ENCODE measurements around the gene CYP3A7. TPM values are rescaled to one million over a fixed set of nuclear protein-coding genes. Genes with fewer than 3 reads are reported as not detected.
"Not testable (repeated sequence)": the region's sequence is repeated elsewhere in the genome, so short reads cannot be mapped to it uniquely, and the experiment has no call there.

The CYP3A7 gene
- total RNA-seq, 6 donors from 2014 or later: 0.69 to 1.7 (median 1.1) TPM; not detected in 1

- TF ChIP-seq, protein P1, sequence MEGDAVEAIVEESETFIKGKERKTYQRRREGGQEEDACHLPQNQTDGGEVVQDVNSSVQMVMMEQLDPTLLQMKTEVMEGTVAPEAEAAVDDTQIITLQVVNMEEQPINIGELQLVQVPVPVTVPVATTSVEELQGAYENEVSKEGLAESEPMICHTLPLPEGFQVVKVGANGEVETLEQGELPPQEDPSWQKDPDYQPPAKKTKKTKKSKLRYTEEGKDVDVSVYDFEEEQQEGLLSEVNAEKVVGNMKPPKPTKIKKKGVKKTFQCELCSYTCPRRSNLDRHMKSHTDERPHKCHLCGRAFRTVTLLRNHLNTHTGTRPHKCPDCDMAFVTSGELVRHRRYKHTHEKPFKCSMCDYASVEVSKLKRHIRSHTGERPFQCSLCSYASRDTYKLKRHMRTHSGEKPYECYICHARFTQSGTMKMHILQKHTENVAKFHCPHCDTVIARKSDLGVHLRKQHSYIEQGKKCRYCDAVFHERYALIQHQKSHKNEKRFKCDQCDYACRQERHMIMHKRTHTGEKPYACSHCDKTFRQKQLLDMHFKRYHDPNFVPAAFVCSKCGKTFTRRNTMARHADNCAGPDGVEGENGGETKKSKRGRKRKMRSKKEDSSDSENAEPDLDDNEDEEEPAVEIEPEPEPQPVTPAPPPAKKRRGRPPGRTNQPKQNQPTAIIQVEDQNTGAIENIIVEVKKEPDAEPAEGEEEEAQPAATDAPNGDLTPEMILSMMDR (IDR thresholded peaks at IDR 0.05): no peak
- TF ChIP-seq POLR2A (IDR thresholded peaks at IDR 0.05) (no peak), POLR2AphosphoS5 (IDR thresholded peaks at IDR 0.05) (no peak), EP300 (IDR thresholded peaks at IDR 0.05) (no peak)
These were observed 6.4 kb upstream of the CYP3A7 start for GRCh38 chr7:99741441-99741795.

DNA sequence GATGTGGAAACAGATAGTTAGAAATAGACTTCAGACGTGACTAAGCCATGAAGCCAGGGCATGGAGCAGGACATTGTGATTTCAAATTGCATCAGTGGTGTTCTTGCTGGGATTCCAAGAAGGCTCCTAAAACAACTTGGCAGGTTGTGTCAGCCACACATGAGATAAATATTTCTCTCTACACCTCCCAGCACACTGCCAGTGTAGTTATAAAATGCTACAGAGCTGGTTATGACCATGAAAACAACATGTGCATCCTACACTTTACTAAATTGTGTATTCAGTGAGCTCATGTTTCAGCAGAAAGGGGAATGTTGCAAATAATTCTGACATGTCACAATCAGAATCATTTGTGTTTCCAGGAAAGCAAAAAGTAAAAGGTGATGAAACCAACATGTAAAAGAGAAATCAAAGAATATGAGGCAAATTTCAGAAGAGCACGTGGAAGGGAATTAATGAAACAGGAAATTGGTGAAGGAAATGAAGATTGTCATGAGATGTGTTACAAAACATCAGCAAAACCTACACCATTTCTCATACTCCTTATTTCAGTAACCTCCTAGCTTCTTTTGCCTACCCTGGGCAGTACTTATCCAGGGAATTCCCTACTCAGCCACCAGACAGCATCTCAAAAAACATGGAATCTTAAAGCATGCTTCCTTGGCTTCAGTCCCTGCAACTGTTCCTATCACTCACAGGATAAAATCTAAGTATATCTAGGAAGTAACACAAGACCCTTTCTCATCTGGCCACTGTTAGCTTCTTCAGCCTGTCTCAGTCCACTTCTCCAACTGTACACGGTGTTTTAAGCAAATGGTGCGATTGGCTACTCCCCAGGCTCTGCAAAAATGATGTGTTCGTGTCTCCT lies 5.8 kb upstream of the CYP3A7 start:
- TF ChIP-seq POLR2AphosphoS5 (IDR thresholded peaks at IDR 0.05): peak in 1 of 2 donors; percentile 43
- TF ChIP-seq POLR2A (IDR thresholded peaks at IDR 0.05): no peak
- Histone ChIP-seq H3K4me3 (no peak overlapping the region), H3K4me1 (peaks cover 0 to 3% (median 0%) of the 10 kb centered on the region in 4 donors), H3K27ac (peak overlapping the region in 1 of 4 donors; percentile 9), H3K27me3 (no peaks in the 10 kb centered on the region), H3K36me3 (no peaks in the 10 kb centered on the region), H3K9me3 (no peaks in the 10 kb centered on the region)
- WGBS, 2 donors: 71 to 73% methylated on average over 5 of the region's 5 CpGs
- ATAC-seq (ENCODE audit: low FRiP score in 2 of 2) (peak; percentile 66 to 77), DNase-seq (no peak)

More at GRCh38 chr7:99741441-99741795, 6.4 kb upstream of the CYP3A7 start:
- H3K4me3 ChIP-seq: no peak overlapping the region
- H3K27me3 ChIP-seq: no peaks in the 10 kb centered on the region
- H3K36me3 ChIP-seq: no peaks in the 10 kb centered on the region
- ATAC-seq (ENCODE audit: low FRiP score in 2 of 2) (no peak), DNase-seq (no peak)
- H3K27ac ChIP-seq: peak overlapping the region in 1 of 4 donors; percentile 9
- H3K9me3 ChIP-seq: no peaks in the 10 kb centered on the region
- H3K4me1 ChIP-seq: peaks cover 0 to 3% (median 0%) of the 10 kb centered on the region in 4 donors
- WGBS, 2 donors: 91 to 100% methylated on average over 2 of the region's 2 CpGs

DNA sequence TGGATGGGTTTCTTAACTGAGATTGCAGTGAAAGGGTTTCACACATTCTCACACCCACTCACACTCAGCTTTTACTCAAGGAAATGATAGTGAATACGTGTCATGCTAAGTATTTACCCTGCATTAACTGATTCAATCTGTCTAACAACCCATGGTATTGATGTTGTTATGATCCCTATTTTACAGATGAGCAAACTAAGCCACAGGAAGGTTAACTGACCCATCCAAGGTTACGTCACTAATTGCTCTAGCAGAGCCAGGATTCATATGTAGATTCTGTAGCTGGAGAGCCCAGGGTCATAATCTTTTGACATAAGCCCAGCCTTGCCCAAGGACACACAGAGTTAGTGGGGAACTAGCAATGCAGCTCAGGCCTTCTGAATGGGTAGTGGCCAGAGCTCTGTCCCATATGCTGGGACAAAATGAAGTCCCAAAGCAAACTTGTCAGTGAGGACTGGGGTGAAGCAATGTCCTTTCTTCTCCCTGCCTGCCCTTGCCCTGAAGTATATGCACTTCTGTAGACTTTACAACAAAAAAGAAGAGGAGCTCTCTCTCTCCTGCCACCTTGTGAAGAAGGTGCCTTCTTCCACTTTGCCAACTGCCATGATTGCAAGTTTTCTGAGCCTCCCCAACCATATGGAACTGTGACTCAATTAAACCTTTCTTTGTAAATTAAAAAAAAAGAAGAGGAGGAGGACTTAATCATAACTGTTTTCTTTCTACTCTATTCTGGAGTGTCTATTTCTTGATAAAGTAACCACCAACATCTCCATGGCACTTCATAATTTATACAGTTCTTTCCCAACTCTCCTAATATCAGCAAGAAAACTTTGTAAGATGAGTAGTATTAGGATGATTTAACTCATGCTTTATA lies 4.9 kb upstream of the CYP3A7 start:
- no peaks in the 10 kb centered on the region for H3K36me3 ChIP-seq
- H3K4me1 ChIP-seq: peaks cover 0 to 3% (median 0%) of the 10 kb centered on the region in 4 donors
- no peaks in the 10 kb centered on the region for H3K27me3 ChIP-seq
- ATAC-seq (ENCODE audit: low FRiP score in 2 of 2) (peak in 1 of 2 donors; percentile 28), DNase-seq (no peak)
- 88 to 97% methylated on average over 2 of the region's 2 CpGs for WGBS, 2 donors
- H3K27ac ChIP-seq: no peak overlapping the region
- no peaks in the 10 kb centered on the region for H3K9me3 ChIP-seq
- no peak overlapping the region for H3K4me3 ChIP-seq
- TF ChIP-seq, protein P1 (IDR thresholded peaks at IDR 0.05): no peak
- TF ChIP-seq EP300 (IDR thresholded peaks at IDR 0.05): no peak
- no peak for TF ChIP-seq POLR2A (IDR thresholded peaks at IDR 0.05)
- TF ChIP-seq POLR2AphosphoS5 (IDR thresholded peaks at IDR 0.05): no peak

DNA sequence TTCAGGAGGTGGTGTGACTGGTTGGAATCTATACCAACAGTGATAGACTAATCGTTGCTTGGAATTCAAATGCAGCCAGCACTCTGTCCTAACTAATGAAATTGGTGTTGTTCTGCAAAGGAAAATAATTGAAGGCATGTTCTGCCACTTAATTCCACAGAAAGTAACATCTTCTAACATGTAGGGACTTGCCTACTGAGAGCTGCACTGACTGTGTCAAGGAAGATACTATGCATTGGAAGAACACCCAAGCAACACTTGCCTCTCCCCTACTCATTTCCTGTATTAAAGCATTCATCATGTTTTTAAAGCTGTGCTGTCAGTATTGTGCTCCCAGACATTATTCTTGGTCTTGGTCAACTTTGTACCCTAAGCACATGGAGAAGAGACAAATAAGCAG lies 2.7 kb upstream of the CYP3A7 start:
- Histone ChIP-seq H3K36me3 (no peaks in the 10 kb centered on the region), H3K27ac (no peak overlapping the region), H3K4me3 (no peak overlapping the region), H3K4me1 (peaks cover 0 to 3% (median 0%) of the 10 kb centered on the region in 4 donors), H3K9me3 (no peaks in the 10 kb centered on the region), H3K27me3 (no peaks in the 10 kb centered on the region)
- TF ChIP-seq POLR2A (IDR thresholded peaks at IDR 0.05): no peak
- TF ChIP-seq, protein P1 (IDR thresholded peaks at IDR 0.05): no peak
- no peak for TF ChIP-seq POLR2AphosphoS5 (IDR thresholded peaks at IDR 0.05)
- TF ChIP-seq EP300 (IDR thresholded peaks at IDR 0.05): no peak
- WGBS, 2 donors: 86 to 96% methylated on average over 1 of the region's 1 CpG
- ATAC-seq (ENCODE audit: low FRiP score in 2 of 2) (no peak), DNase-seq (no peak)

DNA sequence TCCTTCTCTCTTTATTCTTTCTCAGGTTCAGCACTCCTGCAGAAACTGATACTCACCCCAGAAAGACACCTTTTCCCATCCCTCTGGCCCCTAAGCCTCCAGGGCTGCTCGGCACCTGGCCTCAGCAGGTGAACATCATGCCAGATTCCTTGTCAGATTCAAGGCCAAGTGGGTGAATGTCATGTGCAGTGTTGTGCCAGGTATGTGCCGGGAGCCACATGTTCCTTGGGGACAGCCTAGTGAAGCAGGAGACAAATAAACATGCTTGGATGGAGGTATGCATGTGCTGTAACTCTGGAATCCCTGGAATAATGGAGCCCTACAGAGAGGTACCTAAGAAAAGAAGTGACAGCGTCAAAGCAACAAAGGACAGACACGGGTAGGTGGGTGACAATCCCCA lies 1.7 kb upstream of the CYP3A7 start:
- not testable (repeated sequence) for H3K4me3 ChIP-seq; H3K9me3 ChIP-seq; DNase-seq; H3K27me3 ChIP-seq; H3K36me3 ChIP-seq; H3K27ac ChIP-seq; H3K4me1 ChIP-seq; ATAC-seq (ENCODE audit: low FRiP score in 2 of 2)
- WGBS, 2 donors: 93 to 94% methylated on average over 4 of the region's 4 CpGs
